Astrocyte (in vitro differentiated cells and primary cell): ENCODE measurements around the gene DROSHA.
"Not testable (repeated sequence)": the region's sequence is repeated elsewhere in the genome, so short reads cannot be mapped to it uniquely, and the experiment has no call there.

Experiments
- EZH2 ChIP-seq: IDR thresholded peaks from 2 replicates; pipeline ENCODE4 v1.6.1; 2012; ENCODE audit warnings: mild to moderate bottlenecking, low read length, inconsistent platforms; ENCODE audit not compliant: insufficient read depth
- TF ChIP-seq, protein P1 (sequence below): IDR thresholded peaks from 2 replicates; pipeline ENCODE4 v1.5.1; 2011; ENCODE audit warnings: low read depth, mild to moderate bottlenecking, inconsistent platforms, low read length, moderate library complexity; ENCODE audit not compliant: insufficient read depth

- TF ChIP-seq, protein P1, sequence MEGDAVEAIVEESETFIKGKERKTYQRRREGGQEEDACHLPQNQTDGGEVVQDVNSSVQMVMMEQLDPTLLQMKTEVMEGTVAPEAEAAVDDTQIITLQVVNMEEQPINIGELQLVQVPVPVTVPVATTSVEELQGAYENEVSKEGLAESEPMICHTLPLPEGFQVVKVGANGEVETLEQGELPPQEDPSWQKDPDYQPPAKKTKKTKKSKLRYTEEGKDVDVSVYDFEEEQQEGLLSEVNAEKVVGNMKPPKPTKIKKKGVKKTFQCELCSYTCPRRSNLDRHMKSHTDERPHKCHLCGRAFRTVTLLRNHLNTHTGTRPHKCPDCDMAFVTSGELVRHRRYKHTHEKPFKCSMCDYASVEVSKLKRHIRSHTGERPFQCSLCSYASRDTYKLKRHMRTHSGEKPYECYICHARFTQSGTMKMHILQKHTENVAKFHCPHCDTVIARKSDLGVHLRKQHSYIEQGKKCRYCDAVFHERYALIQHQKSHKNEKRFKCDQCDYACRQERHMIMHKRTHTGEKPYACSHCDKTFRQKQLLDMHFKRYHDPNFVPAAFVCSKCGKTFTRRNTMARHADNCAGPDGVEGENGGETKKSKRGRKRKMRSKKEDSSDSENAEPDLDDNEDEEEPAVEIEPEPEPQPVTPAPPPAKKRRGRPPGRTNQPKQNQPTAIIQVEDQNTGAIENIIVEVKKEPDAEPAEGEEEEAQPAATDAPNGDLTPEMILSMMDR, result not testable (repeated sequence)
- not testable (repeated sequence) for TF ChIP-seq EZH2
These were observed 170.0 kb downstream of the DROSHA start for GRCh38 chr5:31361704-31362528.
